ENCODE results near the gene GSDMA. TPM values are rescaled to one million over a fixed set of nuclear protein-coding genes. Genes with fewer than 3 reads are reported as not detected.
"Not testable (repeated sequence)": the region's sequence is repeated elsewhere in the genome, so short reads cannot be mapped to it uniquely, and the experiment has no call there.

Gene GSDMA
- total and polyA plus RNA-seq, 4 experiments from 2014 or later, result 0.23 to 1.1 (median 0.34) TPM

DNA sequence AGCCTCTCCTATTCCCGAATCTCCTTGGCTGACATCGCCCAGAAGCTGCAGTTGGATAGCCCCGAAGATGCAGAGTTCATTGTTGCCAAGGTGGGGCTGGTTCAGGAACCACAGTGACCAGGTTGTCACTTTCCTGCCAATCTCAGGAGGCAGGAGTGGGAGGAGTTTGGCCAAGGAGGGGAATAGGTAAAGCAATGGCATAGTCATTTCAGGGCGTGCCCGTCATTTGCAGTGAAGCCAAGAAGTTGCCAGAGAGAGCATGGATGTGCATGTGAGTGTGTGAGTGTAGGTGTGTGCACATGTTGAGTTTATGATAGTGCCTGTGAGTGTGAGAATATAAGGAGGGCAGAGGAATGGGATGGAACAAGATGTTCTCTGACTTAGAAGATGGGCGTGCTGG is 32.6 kb downstream of the GSDMA start:
- intact Hi-C loops (cut with micrococcal nuclease), result no loop called here
- H3K9me3 ChIP-seq (ENCODE audit: control insufficient read depth in 1 of 2, low read length in 2 of 2), result no peaks in the 10 kb centered on the region
- Mint-ChIP-seq H3K4me3 (no peak overlapping the region), H3K27ac (peak overlapping the region in 1 of 7 donors; percentile 7), H3K9me3 (no peaks in the 10 kb centered on the region), H3K36me3 (peaks cover 60 to 76% of the 10 kb centered on the region in 2 donors), H3K27me3 (no peaks in the 10 kb centered on the region), H3K4me1 (peaks cover 0 to 1% (median 0%) of the 10 kb centered on the region in 4 donors)
- no peak for DNase-seq
- peaks cover 65% of the 10 kb centered on the region for H3K36me3 ChIP-seq (ENCODE audit: insufficient read depth, low read length)
- no peak overlapping the region for H3K27ac ChIP-seq (ENCODE audit: low read depth, low read length)
- H3K4me3 ChIP-seq (ENCODE audit: low read length in 2 of 2), result no peak overlapping the region
- no peaks in the 10 kb centered on the region for H3K27me3 ChIP-seq (ENCODE audit: insufficient read depth, low read length)
- H3K4me1 ChIP-seq (ENCODE audit: insufficient read depth, low read length), result no peaks in the 10 kb centered on the region
- CTCF ChIA-PET (ENCODE audit: partially characterized antibody), result interaction anchor here (1.0 to 2.0 kb wide), 2 partner anchors 31 to 376 kb away, joined by 3 to 6 read pairs; no protein-coding TSS in a partner anchor
- POLR2A ChIA-PET (ENCODE audit: partially characterized antibody), result no interaction called here

DNA sequence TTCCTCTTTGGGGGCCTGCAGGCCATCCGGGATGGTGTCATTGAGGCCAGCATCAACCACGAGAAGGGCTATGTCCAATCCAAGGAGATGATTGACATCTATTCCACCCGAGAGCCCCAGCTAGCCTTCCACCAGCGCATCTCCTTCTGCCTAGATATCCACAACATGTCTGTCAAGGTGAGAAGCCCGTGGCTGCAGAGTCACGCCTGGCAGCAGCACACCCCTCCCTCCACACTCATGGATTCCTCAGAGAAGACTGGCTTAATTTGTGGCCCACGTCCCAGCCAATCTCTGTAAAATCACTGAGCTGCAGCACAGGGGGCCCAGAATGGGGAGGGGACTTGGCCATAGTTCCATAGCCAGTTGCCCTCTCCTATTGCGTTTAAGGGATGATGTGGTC is 33.4 kb downstream of the GSDMA start:
- intact Hi-C loops (cut with micrococcal nuclease), result no loop called here
- Mint-ChIP-seq H3K27me3 (no peaks in the 10 kb centered on the region), H3K36me3 (peaks cover 57 to 71% of the 10 kb centered on the region in 2 donors), H3K9me3 (no peaks in the 10 kb centered on the region), H3K27ac (no peak overlapping the region), H3K4me1 (peaks cover 0 to 1% (median 0%) of the 10 kb centered on the region in 4 donors), H3K4me3 (no peak overlapping the region)
- peaks cover 60% of the 10 kb centered on the region for H3K36me3 ChIP-seq (ENCODE audit: insufficient read depth, low read length)
- no peak overlapping the region for H3K4me3 ChIP-seq (ENCODE audit: low read length in 2 of 2)
- no peak for DNase-seq
- no peaks in the 10 kb centered on the region for H3K4me1 ChIP-seq (ENCODE audit: insufficient read depth, low read length)
- H3K27ac ChIP-seq (ENCODE audit: low read depth, low read length), result no peak overlapping the region
- ChIA-PET CTCF (ENCODE audit: partially characterized antibody) (interaction anchor here (1.0 to 2.0 kb wide), 3 partner anchors 21 to 195 kb away, joined by 3 to 6 read pairs (median 4); no protein-coding TSS in a partner anchor), POLR2A (ENCODE audit: partially characterized antibody) (no interaction called here)
- no peaks in the 10 kb centered on the region for H3K27me3 ChIP-seq (ENCODE audit: insufficient read depth, low read length)
- no peaks in the 10 kb centered on the region for H3K9me3 ChIP-seq (ENCODE audit: control insufficient read depth in 1 of 2, low read length in 2 of 2)

DNA sequence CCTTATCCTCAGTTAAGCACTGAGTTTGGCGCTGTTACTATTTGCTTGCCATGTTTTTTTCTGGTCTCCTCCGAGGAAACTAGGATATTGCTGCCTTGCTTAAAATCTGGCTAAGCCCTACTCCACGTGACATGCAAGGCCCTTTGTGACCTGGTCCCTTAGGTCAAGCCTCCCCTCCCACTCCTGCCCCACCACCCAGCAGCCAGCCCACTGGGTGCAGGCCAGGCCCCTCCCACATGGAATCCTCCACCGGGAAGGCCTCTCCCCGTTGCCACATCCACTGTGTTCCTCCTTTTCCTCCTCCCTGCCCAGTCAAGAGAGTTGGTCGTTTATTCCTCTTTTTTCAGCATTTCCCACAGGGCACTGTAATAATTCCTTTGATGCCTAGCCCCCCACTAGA is 34.0 kb downstream of the GSDMA start:
- Mint-ChIP-seq H3K9me3 (no peaks in the 10 kb centered on the region), H3K4me3 (no peak overlapping the region), H3K27me3 (no peaks in the 10 kb centered on the region), H3K4me1 (peaks cover 0 to 1% (median 0%) of the 10 kb centered on the region in 4 donors), H3K27ac (peak overlapping the region in 1 of 7 donors; percentile 17), H3K36me3 (peaks cover 53 to 66% of the 10 kb centered on the region in 2 donors)
- Histone ChIP-seq H3K4me3 (ENCODE audit: low read length in 2 of 2) (no peak overlapping the region), H3K27me3 (ENCODE audit: insufficient read depth, low read length) (no peaks in the 10 kb centered on the region), H3K27ac (ENCODE audit: low read depth, low read length) (no peak overlapping the region), H3K9me3 (ENCODE audit: control insufficient read depth in 1 of 2, low read length in 2 of 2) (no peaks in the 10 kb centered on the region), H3K36me3 (ENCODE audit: insufficient read depth, low read length) (peaks cover 55% of the 10 kb centered on the region), H3K4me1 (ENCODE audit: insufficient read depth, low read length) (no peaks in the 10 kb centered on the region)
- POLR2A ChIA-PET (ENCODE audit: partially characterized antibody), result no interaction called here
- intact Hi-C loops (cut with micrococcal nuclease), result no loop called here
- CTCF ChIA-PET (ENCODE audit: partially characterized antibody), result interaction anchor here (1.0 to 2.0 kb wide), 3 partner anchors 21 to 194 kb away, joined by 3 to 6 read pairs (median 4); no protein-coding TSS in a partner anchor
- no peak for DNase-seq

- POLR2A ChIA-PET (ENCODE audit: partially characterized antibody), result no interaction called here
These were observed 34.7 kb downstream of the GSDMA start for GRCh38 chr17:39997543-39997942.

DNA sequence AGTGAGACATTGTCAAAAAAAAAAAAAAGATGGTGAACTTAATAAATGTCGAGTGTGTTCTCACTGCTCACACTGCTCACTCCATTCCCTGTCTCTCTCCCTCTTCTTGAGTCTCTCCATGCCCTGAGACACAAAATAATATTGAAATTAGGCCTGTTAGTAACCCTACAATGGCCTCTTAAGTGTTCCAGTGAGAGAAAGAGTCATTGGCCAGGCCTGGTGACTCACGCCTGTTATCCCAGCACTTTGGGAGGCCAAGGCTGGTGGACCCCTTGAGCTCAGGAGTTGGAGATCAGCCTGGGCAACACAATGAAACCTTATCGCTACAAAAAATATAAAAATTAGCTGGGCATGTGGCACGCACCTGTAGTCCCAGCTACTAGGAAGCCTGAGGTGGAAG is 36.3 kb downstream of the GSDMA start:
- POLR2A ChIA-PET (ENCODE audit: partially characterized antibody), result interaction anchor here (0.9 kb wide), 1 partner anchor 16 kb away, joined by 3 read pairs; no protein-coding TSS in a partner anchor
- peak overlapping the region in 1 of 7 donors; percentile 1 for H3K27ac Mint-ChIP-seq
- intact Hi-C loops (cut with micrococcal nuclease), result no loop called here

More at GRCh38 chr17:39997543-39997942, 34.7 kb downstream of the GSDMA start:
- Histone ChIP-seq H3K27ac (ENCODE audit: low read depth, low read length) (no peak overlapping the region), H3K27me3 (ENCODE audit: insufficient read depth, low read length) (no peaks in the 10 kb centered on the region), H3K9me3 (ENCODE audit: control insufficient read depth in 1 of 2, low read length in 2 of 2) (no peaks in the 10 kb centered on the region), H3K36me3 (ENCODE audit: insufficient read depth, low read length) (peaks cover 48% of the 10 kb centered on the region), H3K4me1 (ENCODE audit: insufficient read depth, low read length) (no peaks in the 10 kb centered on the region), H3K4me3 (ENCODE audit: low read length in 2 of 2) (no peak overlapping the region)
- intact Hi-C loops (cut with micrococcal nuclease), result no loop called here
- peaks cover 45 to 58% of the 10 kb centered on the region in 2 donors for H3K36me3 Mint-ChIP-seq
- H3K27ac Mint-ChIP-seq, result no peak overlapping the region
- no peaks in the 10 kb centered on the region for H3K9me3 Mint-ChIP-seq
- H3K4me1 Mint-ChIP-seq, result peaks cover 0 to 1% (median 0%) of the 10 kb centered on the region in 4 donors
- H3K27me3 Mint-ChIP-seq, result no peaks in the 10 kb centered on the region
- no peak overlapping the region for H3K4me3 Mint-ChIP-seq
- no peak for DNase-seq
- CTCF ChIA-PET (ENCODE audit: partially characterized antibody), result interaction anchor here (1.0 to 2.0 kb wide), 3 partner anchors 17 to 194 kb away, joined by 3 to 6 read pairs (median 4); partner anchors contain the start of gene PSMD3

GRCh38 chr17:40000161-40000560 is 37.4 kb downstream of the GSDMA start:
- Mint-ChIP-seq H3K9me3 (no peaks in the 10 kb centered on the region), H3K27ac (no peak overlapping the region), H3K36me3 (peaks cover 19 to 32% of the 10 kb centered on the region in 2 donors), H3K27me3 (no peaks in the 10 kb centered on the region), H3K4me1 (peaks cover 0 to 1% (median 0%) of the 10 kb centered on the region in 4 donors), H3K4me3 (no peak overlapping the region)
- Histone ChIP-seq H3K27me3 (ENCODE audit: insufficient read depth, low read length) (no peaks in the 10 kb centered on the region), H3K4me3 (ENCODE audit: low read length in 2 of 2) (no peak overlapping the region), H3K27ac (ENCODE audit: low read depth, low read length) (no peak overlapping the region), H3K36me3 (ENCODE audit: insufficient read depth, low read length) (peaks cover 22% of the 10 kb centered on the region), H3K9me3 (ENCODE audit: control insufficient read depth in 1 of 2, low read length in 2 of 2) (no peaks in the 10 kb centered on the region), H3K4me1 (ENCODE audit: insufficient read depth, low read length) (no peaks in the 10 kb centered on the region)
- CTCF ChIA-PET (ENCODE audit: partially characterized antibody), result interaction anchor here (1.1 to 1.5 kb wide), 2 partner anchors 26 to 32 kb away, joined by 4 read pairs; no protein-coding TSS in a partner anchor
- intact Hi-C loops (cut with micrococcal nuclease), result no loop called here
- DNase-seq, result no peak
- POLR2A ChIA-PET (ENCODE audit: partially characterized antibody), result no interaction called here

More for the DNA sequence above, 36.3 kb downstream of the GSDMA start:
- no peaks in the 10 kb centered on the region for H3K27me3 Mint-ChIP-seq
- Histone ChIP-seq H3K27me3 (ENCODE audit: insufficient read depth, low read length) (no peaks in the 10 kb centered on the region), H3K9me3 (ENCODE audit: control insufficient read depth in 1 of 2, low read length in 2 of 2) (no peaks in the 10 kb centered on the region), H3K4me3 (ENCODE audit: low read length in 2 of 2) (no peak overlapping the region), H3K4me1 (ENCODE audit: insufficient read depth, low read length) (no peaks in the 10 kb centered on the region), H3K36me3 (ENCODE audit: insufficient read depth, low read length) (peaks cover 33% of the 10 kb centered on the region), H3K27ac (ENCODE audit: low read depth, low read length) (no peak overlapping the region)
- H3K4me3 Mint-ChIP-seq, result no peak overlapping the region
- no peaks in the 10 kb centered on the region for H3K9me3 Mint-ChIP-seq
- DNase-seq, result no peak
- H3K36me3 Mint-ChIP-seq, result peaks cover 30 to 43% of the 10 kb centered on the region in 2 donors
- CTCF ChIA-PET (ENCODE audit: partially characterized antibody), result no interaction called here
- peaks cover 0 to 1% (median 0%) of the 10 kb centered on the region in 4 donors for H3K4me1 Mint-ChIP-seq

- H3K36me3 ChIP-seq (ENCODE audit: insufficient read depth, low read length), result peaks cover 11% of the 10 kb centered on the region
- H3K27me3 Mint-ChIP-seq; H3K27ac ChIP-seq (ENCODE audit: low read depth, low read length); H3K9me3 ChIP-seq (ENCODE audit: control insufficient read depth in 1 of 2, low read length in 2 of 2); H3K4me3 ChIP-seq (ENCODE audit: low read length in 2 of 2); H3K4me1 Mint-ChIP-seq; H3K27me3 ChIP-seq (ENCODE audit: insufficient read depth, low read length); DNase-seq; H3K27ac Mint-ChIP-seq; H3K4me1 ChIP-seq (ENCODE audit: insufficient read depth, low read length); POLR2A ChIA-PET (ENCODE audit: partially characterized antibody); intact Hi-C loops (cut with micrococcal nuclease); H3K9me3 Mint-ChIP-seq; H3K4me3 Mint-ChIP-seq: not testable (repeated sequence)
- CTCF ChIA-PET (ENCODE audit: partially characterized antibody), result interaction anchor here (1.1 to 1.5 kb wide), 3 partner anchors 11 to 31 kb away, joined by 3 to 4 read pairs (median 4); no protein-coding TSS in a partner anchor
- H3K36me3 Mint-ChIP-seq, result peaks cover 10 to 22% of the 10 kb centered on the region in 2 donors
These were observed 38.5 kb downstream of the GSDMA start for GRCh38 chr17:40001335-40001734.
